T-helper 1 cell treated with Interleukin-12 subunit alpha and Interleukin-12 subunit beta and Interleukin-4 antibody, amounts not matched to agents 30 ng/mL and 1 ng/mL, for 36 hours (primary cell): ENCODE measurements around the gene LPAR3. TPM values are rescaled to one million over a fixed set of nuclear protein-coding genes. Genes with fewer than 3 reads are reported as not detected.

Experiments used
- intact Hi-C: fragments of 100-400 bp; cut with micrococcal nuclease; formaldehyde crosslinking; loops from one replicate; pipeline ENCODE4 v1.15.1; 2024
- total RNA-seq: library from RNA; stranded (reverse); gene quantifications from 2 replicates; pipeline ENCODE4 v1.2.3, GENCODE V29; 2022

LPAR3 gene
- total RNA-seq, 1 donor from 2014 or later, result 2.3 TPM

GRCh38 chr1:84859866-84860265, 33.1 kb downstream of the LPAR3 start:
- intact Hi-C loops, result loop anchor here (5.0 to 10.0 kb wide), 2 partner anchors 397 to 1365 kb away; partner anchors contain the start of gene C1orf52

GRCh38 chr1:84857906-84858305, 35.1 kb downstream of the LPAR3 start:
- intact Hi-C loops, result loop anchor here (10.0 kb wide), 1 partner anchor 1363 kb away; no protein-coding TSS in a partner anchor

- intact Hi-C loops, result loop anchor here (10.0 kb wide), 1 partner anchor 1362 kb away; no protein-coding TSS in a partner anchor
These were observed 36.2 kb downstream of the LPAR3 start for GRCh38 chr1:84856726-84857270.

- intact Hi-C loops, result loop anchor here (2.0 to 10.0 kb wide), 6 partner anchors 73 to 1361 kb away; partner anchors contain the start of genes CTBS, MCOLN2 and ZNHIT6
These were observed 37.0 kb downstream of the LPAR3 start for GRCh38 chr1:84855691-84856630.

- intact Hi-C loops, result loop anchor here (2.0 to 10.0 kb wide), 6 partner anchors 72 to 1360 kb away; partner anchors contain the start of genes CTBS, MCOLN2 and ZNHIT6
These were observed 37.8 kb downstream of the LPAR3 start for GRCh38 chr1:84855168-84855567.

- intact Hi-C loops, result loop anchor here (1.0 to 10.0 kb wide), 15 partner anchors 8 to 1359 kb away; partner anchors contain the start of genes BCL10, CTBS, GNG5 and LPAR3
These were observed 39.0 kb downstream of the LPAR3 start for GRCh38 chr1:84853741-84854721.

- intact Hi-C loops, result loop anchor here (5.0 to 10.0 kb wide), 2 partner anchors 210 to 1357 kb away; a partner anchor contains a TSS
These were observed 41.2 kb downstream of the LPAR3 start for GRCh38 chr1:84851839-84852238.

- intact Hi-C loops, result no loop called here
These were observed 43.5 kb downstream of the LPAR3 start for GRCh38 chr1:84849357-84849975.

GRCh38 chr1:84847253-84848250, 45.5 kb downstream of the LPAR3 start:
- intact Hi-C loops, result no loop called here

GRCh38 chr1:84846387-84846786, 46.6 kb downstream of the LPAR3 start:
- intact Hi-C loops, result no loop called here

GRCh38 chr1:84845357-84845756, 47.6 kb downstream of the LPAR3 start:
- intact Hi-C loops, result no loop called here

GRCh38 chr1:84844094-84844493, 48.9 kb downstream of the LPAR3 start:
- intact Hi-C loops, result no loop called here

GRCh38 chr1:84842748-84843231, 50.2 kb downstream of the LPAR3 start:
- intact Hi-C loops, result no loop called here

- intact Hi-C loops, result no loop called here
These were observed 51.0 kb downstream of the LPAR3 start for GRCh38 chr1:84841971-84842370.

- intact Hi-C loops, result no loop called here
These were observed 52.7 kb downstream of the LPAR3 start for GRCh38 chr1:84840346-84840745.

GRCh38 chr1:84839544-84839943, 53.5 kb downstream of the LPAR3 start:
- intact Hi-C loops, result no loop called here

- intact Hi-C loops, result loop anchor here (2.0 kb wide), 1 partner anchor 27 kb away; no protein-coding TSS in a partner anchor
These were observed 56.9 kb downstream of the LPAR3 start for GRCh38 chr1:84836145-84836544.

- intact Hi-C loops, result no loop called here
These were observed 57.8 kb downstream of the LPAR3 start for GRCh38 chr1:84835169-84835568.
